Neutrophil (primary cell): ENCODE data around the gene ABCA12.

Experiments used
- H3K27ac ChIP-seq: fragments of 200-600 bp; sonication (generic); 2 replicates; pipeline ENCODE4 v1.5.1; 2016; ENCODE audit warnings: mild to moderate bottlenecking, moderate library complexity
- H3K27me3 ChIP-seq: fragments of 200-600 bp; sonication (generic); 2 replicates; pipeline ENCODE4 v1.6.0; 2016; ENCODE audit warnings: mild to moderate bottlenecking
- H3K36me3 ChIP-seq: fragments of 200-600 bp; sonication (generic); 2 replicates; pipeline ENCODE4 v1.5.1; 2017
- H3K4me1 ChIP-seq, 2 experiments: fragments of 200-600 bp in 1 of 2; sonication (generic) in 1 of 2; 1 replicate in 1 of 2; 2 replicates in 1 of 2; pipeline versions ENCODE4 v1.5.1 to v1.6.1; 2013 to 2016; ENCODE audit warnings: low read depth in 1 of 2, low read length in 1 of 2, mild to moderate bottlenecking in 1 of 2, moderate library complexity in 1 of 2; ENCODE audit not compliant: control insufficient read depth in 1 of 2, insufficient read depth in 1 of 2
- H3K4me3 ChIP-seq, 2 experiments: fragments of 200-600 bp in 1 of 2; sonication (generic) in 1 of 2; 1 replicate in 1 of 2; 2 replicates in 1 of 2; pipeline ENCODE4 v1.5.1; 2013 to 2016; ENCODE audit warnings: low read depth in 1 of 2, low read length in 1 of 2, mild to moderate bottlenecking in 1 of 2, moderate library complexity in 1 of 2
- H3K9me3 ChIP-seq: fragments of 200-600 bp; sonication (generic); 2 replicates; pipeline ENCODE4 v1.5.1; 2016
- CTCF ChIP-seq: fragments of 200-600 bp; sonication (generic); IDR thresholded peaks from 2 replicates; pipeline ENCODE4 v1.5.1; 2016; ENCODE audit warnings: antibody characterized with exemption

The ABCA12 gene

DNA sequence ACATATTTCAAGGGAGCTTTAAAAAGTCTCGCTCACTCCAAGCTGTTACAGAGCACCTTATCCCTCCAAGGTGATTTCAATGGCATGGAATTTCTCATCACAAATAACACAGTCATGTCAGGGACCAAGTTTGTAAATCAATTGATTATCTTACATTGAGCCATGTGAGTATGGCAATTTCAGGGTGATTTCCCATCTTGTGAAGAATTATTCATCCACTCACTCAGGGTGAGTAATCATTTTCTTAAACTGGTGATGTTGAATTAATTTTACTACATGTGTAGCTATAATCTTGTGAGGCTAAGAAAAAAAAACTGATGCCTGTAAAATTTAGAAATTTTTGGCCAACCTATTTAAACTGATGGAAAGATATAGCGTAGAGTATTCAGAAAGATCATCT is 3.3 kb upstream of the ABCA12 start:
- no peak for TF ChIP-seq CTCF
- Histone ChIP-seq H3K36me3 (no peaks in the 10 kb centered on the region), H3K9me3 (no peaks in the 10 kb centered on the region), H3K27ac (no peak overlapping the region), H3K4me1 (no peaks in the 10 kb centered on the region), H3K4me3 (no peak overlapping the region), H3K27me3 (no peaks in the 10 kb centered on the region)

GRCh38 chr2:215140166-215140707 is 1.8 kb upstream of the ABCA12 start:
- Histone ChIP-seq H3K4me1 (no peaks in the 10 kb centered on the region), H3K27me3 (no peaks in the 10 kb centered on the region), H3K36me3 (no peaks in the 10 kb centered on the region), H3K4me3 (no peak overlapping the region), H3K9me3 (no peaks in the 10 kb centered on the region), H3K27ac (no peak overlapping the region)
- no peak for TF ChIP-seq CTCF

DNA sequence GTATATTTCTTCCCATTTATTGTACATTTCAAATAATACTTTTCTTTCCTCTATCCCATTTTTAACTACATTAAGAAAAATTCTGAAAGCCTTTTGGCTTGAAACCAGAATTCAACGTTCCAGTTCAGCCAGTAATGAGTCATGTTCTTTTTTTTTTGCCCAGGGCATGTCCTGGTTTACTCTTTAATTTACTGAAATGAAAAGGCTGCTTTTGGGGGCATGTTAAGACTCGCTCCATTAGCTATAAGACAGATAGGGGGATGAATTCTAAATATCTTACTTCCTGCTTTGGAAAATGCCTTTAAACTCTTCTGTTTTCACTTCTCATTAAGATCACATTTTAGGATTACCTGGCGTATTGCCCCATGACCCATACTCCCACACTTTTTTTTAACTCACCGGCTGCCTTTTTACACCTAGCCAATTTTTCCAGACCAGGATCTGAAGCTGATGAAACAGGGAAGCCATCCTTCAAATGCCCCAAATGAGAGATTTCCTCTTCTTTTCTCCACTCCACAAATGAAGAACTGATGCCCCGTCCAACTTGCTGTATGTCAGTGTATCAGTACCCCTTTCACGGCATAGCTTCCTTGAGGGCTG is 585 bp downstream of the ABCA12 start:
- Histone ChIP-seq H3K27ac (no peak overlapping the region), H3K9me3 (no peaks in the 10 kb centered on the region), H3K36me3 (no peaks in the 10 kb centered on the region), H3K4me1 (no peaks in the 10 kb centered on the region), H3K4me3 (no peak overlapping the region), H3K27me3 (no peaks in the 10 kb centered on the region)
- TF ChIP-seq CTCF = no peak

DNA sequence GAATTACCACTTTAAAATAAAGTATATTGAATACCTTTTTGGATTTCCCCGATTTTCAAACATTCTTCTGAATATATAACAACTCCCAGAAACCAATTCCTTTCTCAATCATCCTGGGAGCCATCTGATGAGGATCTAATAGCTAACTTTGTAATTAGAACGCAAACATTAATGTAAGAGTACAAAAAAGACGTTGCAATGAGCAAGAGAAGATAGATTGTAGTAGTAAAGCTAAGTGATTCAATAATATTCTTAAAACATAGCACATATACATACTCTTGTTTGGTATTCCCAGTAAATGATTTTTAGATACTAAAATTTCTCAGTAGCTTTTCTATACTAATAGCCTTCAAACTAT is 1.1 kb downstream of the ABCA12 start:
- Histone ChIP-seq H3K9me3 (no peaks in the 10 kb centered on the region), H3K4me3 (no peak overlapping the region), H3K27ac (no peak overlapping the region), H3K4me1 (no peaks in the 10 kb centered on the region), H3K27me3 (no peaks in the 10 kb centered on the region), H3K36me3 (no peaks in the 10 kb centered on the region)
- no peak for TF ChIP-seq CTCF

DNA sequence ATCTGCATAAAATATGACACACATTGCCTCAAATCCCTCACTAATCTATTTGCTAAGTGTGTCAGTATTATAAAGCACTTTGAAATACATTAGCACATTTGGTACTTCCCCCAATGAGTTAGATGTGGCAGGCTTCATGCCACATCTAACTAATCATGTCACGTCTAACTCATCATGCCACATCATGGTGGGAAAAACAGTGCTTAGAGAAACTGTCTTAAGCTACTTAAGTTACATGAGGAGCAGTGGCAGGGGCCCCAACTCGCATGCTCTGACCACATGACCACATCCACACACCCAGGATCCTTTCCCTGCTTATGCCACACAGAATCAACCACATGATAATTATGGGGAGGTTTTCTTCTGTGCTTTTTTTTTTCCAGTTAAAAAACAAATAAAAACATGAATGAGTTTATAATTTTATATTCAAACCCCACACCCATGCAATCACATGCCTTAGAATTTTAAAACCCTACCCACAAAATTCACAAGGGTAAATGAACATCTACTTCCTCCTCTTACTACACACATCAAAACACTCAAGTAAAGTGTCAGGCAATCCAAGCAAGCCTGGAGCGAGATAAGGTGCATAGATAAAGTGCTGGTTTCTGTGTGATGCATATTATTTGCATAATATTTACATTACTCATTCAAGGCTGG is 1.6 kb downstream of the ABCA12 start:
- Histone ChIP-seq H3K27me3 (no peaks in the 10 kb centered on the region), H3K4me3 (no peak overlapping the region), H3K36me3 (no peaks in the 10 kb centered on the region), H3K27ac (no peak overlapping the region), H3K9me3 (no peaks in the 10 kb centered on the region), H3K4me1 (no peaks in the 10 kb centered on the region)
- no peak for TF ChIP-seq CTCF
